Heart right ventricle (tissue), 16 donors: ENCODE measurements around the gene TMTC2. TPM values are rescaled to one million over a fixed set of nuclear protein-coding genes. Genes with fewer than 3 reads are reported as not detected.

ENCODE experiments used
- ATAC-seq, 8 donors: fragments of 200-7000 bp; cut with Tn5 transposase; one replicate each; pipeline ENCODE4 v1.9.1; 2020; ENCODE audit warnings: mild to moderate bottlenecking in 8 of 8, moderate library complexity in 8 of 8, moderate number of reproducible peaks in 1 of 8
- DNase-seq, 2 donors: peaks; one replicate each; pipeline ENCODE4 v3.0.0-alpha.2; 2020
- H3K27ac ChIP-seq, 10 donors: fragments of 200-600 bp; sonication (generic) in 2 of 10; one replicate each; pipeline versions ENCODE4 v1.5.0 to v1.8.0; 2020 to 2022; ENCODE audit warnings: mild to moderate bottlenecking in 3 of 10
- H3K27me3 ChIP-seq, 7 donors: fragments of 200-600 bp; one replicate each; pipeline ENCODE4 v1.8.0; 2021 to 2022; ENCODE audit warnings: mild to moderate bottlenecking in 2 of 7
- H3K36me3 ChIP-seq, 9 donors: fragments of 200-600 bp; sonication (generic) in 1 of 9; one replicate each; pipeline versions ENCODE4 v1.5.0 to v1.8.0; 2020 to 2022; ENCODE audit warnings: mild to moderate bottlenecking in 2 of 9
- H3K4me1 ChIP-seq, 9 donors: fragments of 200-600 bp; sonication (generic) in 1 of 9; one replicate each; pipeline versions ENCODE4 v1.5.0 to v1.8.0; 2020 to 2022; ENCODE audit warnings: mild to moderate bottlenecking in 4 of 9
- H3K4me3 ChIP-seq, 10 donors: fragments of 200-600 bp; sonication (generic) in 2 of 10; one replicate each; pipeline versions ENCODE4 v1.5.0 to v1.8.0; 2020 to 2022; ENCODE audit warnings: mild to moderate bottlenecking in 7 of 10, moderate library complexity in 2 of 10
- H3K9me3 ChIP-seq, 11 donors: fragments of 200-600 bp in 10 of 11; sonication (generic) in 2 of 11; one replicate each; pipeline versions ENCODE4 v1.5.0 to v1.8.0; 2013 to 2022; ENCODE audit warnings: mild to moderate bottlenecking in 2 of 11, control low read depth in 1 of 11, moderate library complexity in 1 of 11
- CTCF ChIP-seq, 9 donors: fragments of 200-600 bp; sonication (generic) in 2 of 9; IDR thresholded peaks; one replicate each; pipeline versions ENCODE4 v1.5.0 to v1.8.0; 2021 to 2022; ENCODE audit warnings: antibody characterized with exemption in 9 of 9, mild to moderate bottlenecking in 5 of 9, moderate library complexity in 1 of 9
- WGBS, 2 donors: extraction: QIAGEN DNeasy Blood & Tissue Kit; methylation state at CpG; one replicate each; pipeline ENCODE4 v1.1.7; 2013; ENCODE audit warnings: inconsistent platforms in 1 of 2; 5-methylcytosine and 5-hydroxymethylcytosine counted together
- intact Hi-C, 10 donors: fragments of 100-400 bp; cut with DNase I; formaldehyde crosslinking; loops; one replicate each; pipeline versions ENCODE4 v1.11.1 to v1.14.2; 2022
- polyA plus RNA-seq, 2 donors: library from polyadenylated mRNA; stranded (reverse); fragments of 200-250 nt; gene quantifications; one replicate each; pipeline ENCODE4 v1.2.3, GENCODE V29; 2013
- total RNA-seq, 10 donors: library from RNA; stranded (reverse); fragmentation: NEBNext Ultra II Directional in 3 of 10; extraction: Animal tissue kit (Norgen Biotek cat#: 25700) in 3 of 10; gene quantifications; one replicate each; pipeline versions ENCODE4 v1.2.1 to v1.2.4, GENCODE V29; 2021 to 2023
- donor health status: Arrhythmogenic right ventricular cardiomyopathy.
- donor health status: ischemic (EF 13 %, LVEDD 7.1; RV severe dilation, severe dysfunction).
- donor health status: healthy with polysubstance abuse.
- donor health status: DM: no; HTN: yes; CAD: no.
- donor health status: DM: no; HTN: no; CAD: no.
- donor health status: ischemic (EF 25% LVEDD 6.9; RV normal size, moderate dysfunction).
- donor health status: ischemic (EF 25% LVEDD 5.7; RV mildly dilated, moderate dysfunction).
- donor health status: healthy.
- donor health status: DM: yes; HTN: yes; CAD: no.
- donor health status: Ischemic cardiomyopathy.
- donor health status: ischemic (EF 35%, LVEDD 5.7; RV mildly dilated, moderate dysfunction).
- donor health status: nonischemic (EF 11% LVEDD 7.7; RV severe dilation, severe dysfunction).
- donor health status: DM: yes; HTN: yes; CAD: no.
- donor health status: PGD.
- donor health status: ischemic (EF 29% LVEDD 5.4; RV normal size, mild dysfunction).
- donor health status: nonischemic (EF 23%, LVEDD 6.1; RV moderate dilation, normal function).

The TMTC2 gene
- total and polyA plus RNA-seq, 12 donors, result 1.6 to 4.4 (median 2.6) TPM

DNA sequence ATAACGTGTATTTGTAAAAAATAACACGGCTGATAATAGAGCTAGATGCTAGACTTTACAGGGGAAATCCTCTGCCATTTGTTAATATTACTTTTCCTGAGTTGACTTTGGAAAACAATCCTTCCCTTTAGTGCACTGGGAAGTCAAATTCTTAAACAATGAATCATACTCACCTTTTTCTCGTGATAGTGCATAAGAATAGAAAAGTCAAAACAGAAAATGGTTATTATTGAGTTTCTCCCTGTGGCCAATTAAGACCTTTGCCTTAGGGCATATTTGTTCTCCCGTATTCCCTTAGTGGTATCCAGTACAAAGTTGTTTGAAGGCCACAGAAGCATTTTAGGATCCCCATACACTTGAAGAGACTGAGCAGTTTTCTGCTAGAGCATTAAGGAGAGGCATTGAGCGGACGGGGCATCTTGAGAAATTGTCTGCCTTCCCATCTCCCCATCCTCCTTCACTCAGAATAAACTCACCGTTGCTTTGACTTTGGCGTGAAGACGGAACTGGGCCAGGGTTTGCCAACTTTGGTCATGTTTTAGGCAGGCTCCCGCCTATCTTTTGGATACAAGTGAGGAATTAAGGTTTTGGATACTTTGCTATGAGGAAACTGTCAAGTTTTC lies 171.3 kb downstream of the TMTC2 start:
- Histone ChIP-seq H3K4me3 (no peak overlapping the region), H3K27me3 (no peaks in the 10 kb centered on the region), H3K9me3 (peaks cover 0 to 3% (median 0%) of the 10 kb centered on the region in 11 donors), H3K4me1 (peaks cover 0 to 21% (median 0%) of the 10 kb centered on the region in 9 donors), H3K27ac (no peak overlapping the region), H3K36me3 (no peaks in the 10 kb centered on the region)
- intact Hi-C loops, result no loop called here
- 81 to 85% methylated on average over 10 of the region's 10 CpGs for WGBS, 2 donors
- DNase-seq (no peak), ATAC-seq (peak in 1 of 8 donors; percentile 30)
- TF ChIP-seq CTCF (IDR thresholded peaks at IDR 0.05), result no peak

GRCh38 chr12:82858534-82858917 lies 171.8 kb downstream of the TMTC2 start:
- no peak for TF ChIP-seq CTCF (IDR thresholded peaks at IDR 0.05)
- H3K36me3 ChIP-seq, result no peaks in the 10 kb centered on the region
- no peak for DNase-seq
- H3K27ac ChIP-seq, result no peak overlapping the region
- H3K4me3 ChIP-seq, result no peak overlapping the region
- intact Hi-C loops, result no loop called here
- WGBS, 2 donors, result 93 to 96% methylated on average over 3 of the region's 3 CpGs
- peaks cover 0 to 3% (median 0%) of the 10 kb centered on the region in 11 donors for H3K9me3 ChIP-seq
- H3K4me1 ChIP-seq, result peaks cover 0 to 21% (median 0%) of the 10 kb centered on the region in 9 donors
- ATAC-seq, result no peak
- no peaks in the 10 kb centered on the region for H3K27me3 ChIP-seq

GRCh38 chr12:82862069-82862841 lies 175.5 kb downstream of the TMTC2 start:
- Histone ChIP-seq H3K27me3 (no peaks in the 10 kb centered on the region), H3K36me3 (no peaks in the 10 kb centered on the region), H3K9me3 (no peaks in the 10 kb centered on the region), H3K4me1 (peaks cover 0 to 12% (median 0%) of the 10 kb centered on the region in 9 donors), H3K4me3 (no peak overlapping the region), H3K27ac (no peak overlapping the region)
- no peak for TF ChIP-seq CTCF (IDR thresholded peaks at IDR 0.05)
- DNase-seq, result no peak
- intact Hi-C loops, result no loop called here
- WGBS, 2 donors, result 52 to 56% methylated on average over 1 of the region's 1 CpG
- no peak for ATAC-seq

DNA sequence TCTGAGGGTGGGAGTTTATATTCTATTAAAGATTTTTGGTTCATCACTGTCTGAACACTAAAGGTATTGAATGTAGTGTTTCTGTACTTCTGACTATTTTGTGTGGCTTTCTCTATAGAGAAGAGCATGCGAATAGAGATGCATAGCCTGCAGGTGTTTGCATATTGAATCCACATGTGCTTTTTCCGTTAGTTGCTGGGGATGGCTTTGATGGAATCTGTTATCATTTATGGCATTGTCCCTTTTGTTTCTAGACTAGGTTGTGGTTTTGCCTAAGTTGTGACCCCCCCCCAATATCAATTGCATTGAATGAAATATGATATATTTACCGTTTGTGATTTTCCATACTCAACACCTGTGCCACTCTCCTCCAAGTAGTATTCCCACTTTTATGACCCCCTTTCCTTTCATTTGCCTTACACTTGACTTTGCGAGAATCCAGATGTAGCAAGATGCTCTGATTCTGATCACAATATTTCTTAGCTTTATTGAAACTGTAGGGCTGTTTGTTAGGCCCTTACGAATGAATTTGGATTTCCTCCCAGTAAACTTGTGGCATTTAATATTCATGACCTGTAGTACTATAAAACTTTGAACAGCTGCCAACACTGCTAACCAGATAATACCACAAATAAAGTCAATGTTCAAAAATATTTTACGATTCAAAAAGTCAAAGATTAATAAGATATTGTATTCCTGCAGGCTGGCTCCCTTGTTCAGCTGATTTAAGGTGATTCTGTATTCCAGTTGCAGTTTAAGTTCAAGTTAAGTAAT lies 176.4 kb downstream of the TMTC2 start:
- no peak for ATAC-seq
- no peak overlapping the region for H3K27ac ChIP-seq
- H3K27me3 ChIP-seq, result no peaks in the 10 kb centered on the region
- no peaks in the 10 kb centered on the region for H3K36me3 ChIP-seq
- no peak for DNase-seq
- 92 to 94% methylated on average over 6 of the region's 6 CpGs for WGBS, 2 donors
- intact Hi-C loops, result no loop called here
- no peaks in the 10 kb centered on the region for H3K9me3 ChIP-seq
- peaks cover 0 to 4% (median 0%) of the 10 kb centered on the region in 9 donors for H3K4me1 ChIP-seq
- no peak overlapping the region for H3K4me3 ChIP-seq
- no peak for TF ChIP-seq CTCF (IDR thresholded peaks at IDR 0.05)
